Embryonic facial prominence (tissue), 1 donor: Measurements from ENCODE around the gene ARHGEF10L.

Experiments used
- DNase-seq: peaks from one replicate; pipeline ENCODE4 v3.0.0-alpha.2; 2016; ENCODE audit errors: extremely low spot score

Gene ARHGEF10L

GRCh38 chr1:17654519-17654918 lies 115.0 kb downstream of the ARHGEF10L start:
- DNase-seq, result no peak

- DNase-seq, result no peak
Observed at GRCh38 chr1:17655169-17655568, 115.7 kb downstream of the ARHGEF10L start.

GRCh38 chr1:17655922-17656321 lies 116.4 kb downstream of the ARHGEF10L start:
- no peak for DNase-seq

- DNase-seq, result no peak
Observed at GRCh38 chr1:17657436-17657835, 117.9 kb downstream of the ARHGEF10L start.

GRCh38 chr1:17658837-17659236 lies 119.3 kb downstream of the ARHGEF10L start:
- DNase-seq, result no peak

- DNase-seq, result no peak
Observed at GRCh38 chr1:17661546-17662157, 122.2 kb downstream of the ARHGEF10L start.

GRCh38 chr1:17662296-17662695 lies 122.8 kb downstream of the ARHGEF10L start:
- no peak for DNase-seq

GRCh38 chr1:17662786-17663185 lies 123.3 kb downstream of the ARHGEF10L start:
- DNase-seq, result no peak

- DNase-seq, result no peak
Observed at GRCh38 chr1:17663646-17664045, 124.1 kb downstream of the ARHGEF10L start.

- DNase-seq, result no peak
Observed at GRCh38 chr1:17664322-17664721, 124.8 kb downstream of the ARHGEF10L start.

- DNase-seq, result no peak
Observed at GRCh38 chr1:17665054-17665453, 125.6 kb downstream of the ARHGEF10L start.

GRCh38 chr1:17665950-17666720 lies 126.6 kb downstream of the ARHGEF10L start:
- DNase-seq, result no peak

- DNase-seq, result no peak
Observed at GRCh38 chr1:17667641-17668040, 128.1 kb downstream of the ARHGEF10L start.

- DNase-seq, result no peak
Observed at GRCh38 chr1:17668195-17668594, 128.7 kb downstream of the ARHGEF10L start.

- no peak for DNase-seq
Observed at GRCh38 chr1:17668624-17669175, 129.2 kb downstream of the ARHGEF10L start.

GRCh38 chr1:17669305-17669704 lies 129.8 kb downstream of the ARHGEF10L start:
- no peak for DNase-seq

- DNase-seq, result no peak
Observed at GRCh38 chr1:17669866-17670451, 130.5 kb downstream of the ARHGEF10L start.

- no peak for DNase-seq
Observed at GRCh38 chr1:17670587-17671313, 131.3 kb downstream of the ARHGEF10L start.

- DNase-seq, result no peak
Observed at GRCh38 chr1:17671314-17671705, 131.8 kb downstream of the ARHGEF10L start.

- DNase-seq, result no peak
Observed at GRCh38 chr1:17671741-17672140, 132.2 kb downstream of the ARHGEF10L start.

- DNase-seq, result no peak
Observed at GRCh38 chr1:17672226-17672625, 132.7 kb downstream of the ARHGEF10L start.
